NCI-H69 (cell line): Measurements from ENCODE around the gene CATSPERB.
"Not testable (repeated sequence)": the region's sequence is repeated elsewhere in the genome, so short reads cannot be mapped to it uniquely, and the experiment has no call there.

Source experiments
- DNase-seq: peaks from one replicate; lab custom pipeline; 2025; lab: John Stamatoyannopoulos, UW

CATSPERB gene, protein sequence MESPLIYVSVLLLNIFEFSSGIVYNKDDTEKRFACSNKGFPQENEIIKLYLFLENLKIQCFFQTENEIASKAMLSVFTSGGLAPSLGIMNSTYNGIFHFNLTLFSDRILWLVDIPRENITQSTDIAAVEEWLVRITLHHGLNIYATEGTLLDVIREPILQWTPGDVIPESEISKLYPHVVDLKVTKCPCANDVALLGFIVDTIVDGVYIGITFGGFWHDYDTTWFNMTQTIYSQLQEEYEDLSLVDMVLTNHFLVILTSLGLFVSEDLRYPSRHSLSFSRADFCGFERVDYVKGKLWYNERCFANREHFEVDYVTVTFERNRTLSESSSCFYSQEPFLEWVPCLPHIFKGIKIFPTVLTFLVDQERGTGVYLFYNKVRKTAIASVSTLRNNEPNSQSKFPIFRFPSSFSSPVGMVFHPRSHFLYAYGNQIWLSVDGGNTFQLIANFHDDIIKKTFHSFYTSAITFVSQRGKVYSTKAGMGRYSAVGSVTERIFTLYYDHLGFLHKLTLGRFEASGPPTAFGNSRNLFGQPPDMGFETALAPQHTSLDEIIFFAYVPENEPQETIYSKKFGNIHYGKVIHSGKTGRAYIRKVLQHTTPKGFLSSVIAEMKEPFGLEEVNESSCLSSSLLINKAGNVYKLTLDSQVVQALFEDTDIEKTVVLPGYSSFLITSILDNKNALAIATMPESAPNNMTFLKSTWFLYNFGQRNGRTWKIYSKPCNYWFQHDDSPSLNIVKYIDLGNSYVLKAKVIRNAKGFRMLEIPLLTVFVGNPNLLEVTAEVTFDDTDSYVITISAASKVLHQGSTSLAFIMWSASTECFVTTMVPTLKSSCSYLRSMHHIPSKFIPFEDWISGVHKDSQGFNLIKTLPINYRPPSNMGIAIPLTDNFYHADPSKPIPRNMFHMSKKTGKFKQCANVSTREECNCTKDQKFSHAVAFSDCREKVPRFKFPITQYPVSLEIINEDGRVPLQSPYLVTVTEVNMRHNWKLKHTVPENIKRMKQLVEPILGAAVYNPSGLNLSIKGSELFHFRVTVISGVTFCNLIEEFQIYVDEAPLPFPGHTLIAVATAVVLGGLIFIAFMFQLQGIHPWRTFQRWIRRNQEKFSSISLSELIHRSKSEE

DNA sequence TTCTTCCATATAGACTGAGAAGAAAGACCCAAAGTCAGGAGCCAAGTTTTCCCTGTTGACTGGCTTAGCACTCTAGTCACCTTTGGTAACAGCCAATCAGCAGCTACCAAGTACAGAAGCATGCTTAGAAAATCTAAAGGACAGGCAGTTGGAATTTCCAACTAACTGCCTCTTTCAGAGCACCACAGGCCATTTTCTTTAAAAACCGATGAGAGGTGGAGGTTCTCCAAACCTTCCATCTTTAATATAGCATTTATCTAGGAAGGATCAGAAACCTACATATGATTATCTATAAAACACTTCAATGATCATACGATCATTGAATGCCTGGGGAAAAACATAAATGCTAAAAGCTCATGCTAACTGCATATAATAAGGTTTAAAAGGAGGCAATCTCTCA is at the start of gene CATSPERB:
Gene CATSPERB, minus strand, starts transcription at position 101 of the 400 bp plus-strand sequence. CDS start 2,607 bp downstream, outside the sequence.
- DNase-seq, result no peak

DNA sequence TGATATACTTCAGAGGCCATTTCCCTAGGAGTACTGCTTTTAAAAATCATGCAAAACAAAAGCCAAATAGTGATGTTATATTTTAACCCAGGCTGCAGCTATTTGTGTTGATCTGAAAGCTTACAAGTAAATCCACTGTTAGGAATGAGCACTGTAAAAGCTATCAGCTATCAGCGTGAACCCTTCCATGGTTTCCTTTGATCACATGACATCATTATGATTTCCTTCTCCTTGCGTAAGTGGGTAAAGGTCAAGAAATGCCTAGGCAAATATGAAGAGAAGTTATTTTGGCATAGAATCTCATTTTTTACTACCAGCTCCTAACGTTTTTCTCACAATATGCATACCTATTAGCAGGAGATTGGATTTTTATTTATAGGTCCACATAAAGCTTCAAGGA is 48.6 kb upstream of the CATSPERB start:
- no peak for DNase-seq

DNA sequence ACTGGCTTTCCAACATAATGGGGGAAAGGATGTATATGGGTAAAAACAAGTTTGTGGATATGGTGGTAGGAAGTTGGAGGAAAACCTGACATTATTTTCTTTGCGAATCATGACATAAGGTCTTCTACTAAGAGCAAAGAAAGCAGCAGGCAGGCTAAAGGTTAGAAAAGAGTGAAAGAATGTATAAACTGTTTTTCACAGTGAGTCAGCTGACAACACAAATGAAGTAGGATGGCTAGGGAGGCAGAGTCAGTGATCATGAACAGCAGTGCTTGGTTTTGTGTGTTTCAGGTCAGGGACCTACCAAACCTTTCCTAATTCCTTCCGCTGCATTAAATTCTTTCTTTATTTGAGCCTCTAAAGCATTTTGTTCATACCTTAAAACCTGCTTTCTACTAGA is 46.3 kb upstream of the CATSPERB start:
- DNase-seq, result no peak

DNA sequence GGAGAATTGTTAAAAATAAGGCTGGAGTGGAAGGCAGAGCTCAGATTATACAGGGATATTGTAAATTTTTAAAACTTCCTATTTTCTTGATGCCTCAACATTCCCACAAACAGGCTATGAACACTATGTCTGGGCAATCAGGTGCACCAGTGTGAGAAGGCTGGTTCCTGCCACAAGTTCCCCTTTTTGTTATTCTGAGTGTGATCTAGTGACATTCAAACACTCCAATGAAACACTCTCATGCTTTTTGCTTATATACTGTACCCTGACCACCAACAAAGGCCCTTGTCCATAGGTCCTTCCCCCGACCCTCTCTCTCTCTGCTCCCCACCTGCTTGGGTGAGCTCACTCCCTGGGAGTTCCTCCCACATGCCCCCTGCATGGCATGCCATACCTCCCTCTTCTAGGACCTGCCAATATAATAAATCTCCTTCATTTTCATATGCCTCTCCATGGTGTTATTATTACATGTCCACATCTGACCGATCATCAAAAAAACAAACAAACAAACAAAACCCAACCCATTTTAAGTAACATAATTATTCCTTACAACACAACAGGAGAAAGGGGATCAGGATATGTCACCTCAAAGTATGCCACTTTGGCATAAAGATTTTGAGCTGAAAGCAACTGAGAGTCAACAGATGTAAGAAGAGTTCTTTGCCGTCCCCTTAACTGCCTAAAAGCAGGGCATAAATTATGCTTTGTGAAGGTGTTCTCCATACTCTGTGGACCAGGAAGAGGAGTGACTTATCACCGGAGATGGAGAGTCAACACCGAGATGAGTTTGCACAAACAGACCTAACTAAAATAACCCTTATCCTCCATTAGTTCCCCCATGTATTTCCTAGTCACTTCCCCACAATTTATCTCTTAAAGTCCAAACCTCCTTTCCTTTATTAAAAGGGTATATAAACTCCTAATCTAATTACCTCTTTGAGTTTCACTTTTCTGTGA is 42.5 kb upstream of the CATSPERB start:
- no peak for DNase-seq

DNA sequence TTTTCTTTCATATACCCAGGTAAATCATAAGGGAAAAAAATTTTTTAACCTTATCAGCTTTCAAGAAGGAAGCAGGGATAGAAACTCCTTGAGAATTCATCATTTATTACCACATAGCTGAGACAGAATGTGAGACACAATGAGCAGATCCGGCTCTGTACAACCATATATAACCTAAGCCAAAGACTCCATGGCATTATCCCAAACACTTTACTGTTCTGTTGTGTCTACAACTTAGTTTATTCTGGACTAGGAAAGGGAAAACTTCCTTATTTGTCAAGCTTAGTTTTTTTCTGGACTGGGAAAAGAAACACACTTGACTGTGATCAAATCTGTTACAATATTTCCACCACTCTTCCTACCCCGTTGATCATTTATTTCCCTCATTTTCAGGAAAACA is 38.3 kb upstream of the CATSPERB start:
- no peak for DNase-seq

DNA sequence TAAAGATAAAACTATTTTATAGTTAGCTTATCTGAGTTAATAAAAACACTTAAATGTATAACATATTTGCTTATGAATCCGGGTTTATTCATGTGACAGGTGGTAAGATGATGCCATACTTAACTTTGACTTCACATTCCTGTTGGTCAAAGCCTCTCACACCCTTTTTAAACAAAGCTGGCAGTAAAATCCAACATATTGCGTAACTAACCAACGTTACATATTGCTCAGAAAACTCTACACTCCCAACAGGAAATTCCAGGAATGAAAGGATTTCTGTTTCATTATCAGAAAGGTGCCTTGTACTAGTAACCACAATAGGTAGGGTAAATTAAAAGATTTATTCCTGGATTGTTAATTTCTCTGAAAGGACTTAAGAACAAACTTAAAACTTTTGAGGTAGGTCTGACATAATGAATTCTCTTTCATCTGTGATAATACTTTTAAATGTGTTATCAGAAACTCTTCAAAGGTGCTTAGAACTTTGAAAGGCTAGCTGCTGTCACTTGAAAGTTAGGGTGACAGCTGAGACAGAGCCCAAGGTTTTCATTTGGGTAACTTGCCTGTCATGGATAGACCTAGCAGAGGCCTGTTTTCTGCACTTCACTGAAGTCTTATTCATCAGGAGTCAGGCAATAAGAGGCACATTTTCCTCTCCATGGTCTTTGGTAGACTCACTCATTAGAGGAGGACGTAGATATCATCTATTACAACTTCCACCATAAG is 23.8 kb upstream of the CATSPERB start:
- no peak for DNase-seq

DNA sequence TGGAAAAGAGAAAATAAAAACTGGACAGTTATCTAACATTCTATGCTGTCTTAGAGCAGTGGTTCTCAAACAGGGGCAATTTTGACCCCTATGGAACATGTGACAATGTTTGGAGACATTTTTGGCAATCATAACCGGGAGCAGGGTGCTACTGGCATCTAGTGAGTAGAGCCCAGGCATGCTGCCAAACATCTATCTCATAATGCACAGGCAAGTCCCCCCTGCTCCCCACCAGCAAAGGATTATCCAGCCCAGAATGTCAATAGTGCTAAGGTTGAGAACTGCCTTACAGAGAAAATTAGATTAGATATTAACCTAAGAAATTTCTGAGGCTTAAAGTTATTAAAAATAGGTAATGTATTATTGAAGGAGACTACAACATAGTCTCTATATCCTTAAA is 22.9 kb upstream of the CATSPERB start:
- DNase-seq, result no peak

DNA sequence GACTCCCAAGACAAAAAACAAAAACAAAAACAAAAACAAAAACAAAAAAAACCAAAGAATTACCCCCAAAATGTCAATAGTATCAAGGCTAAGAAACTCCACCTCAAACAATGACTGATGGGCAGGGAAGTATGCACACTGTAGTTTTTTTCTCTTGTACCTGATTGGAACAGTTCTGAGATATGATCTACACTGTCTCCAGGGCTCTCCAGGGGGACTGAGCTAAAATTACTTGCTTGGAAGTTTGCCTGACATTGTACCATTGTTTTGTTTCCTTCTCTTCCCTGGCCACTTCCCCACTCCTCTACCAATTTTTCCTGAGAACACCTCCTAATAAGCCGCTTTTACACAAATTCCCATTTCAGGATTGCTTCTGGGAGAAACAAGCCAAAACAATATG is 22.3 kb upstream of the CATSPERB start:
- DNase-seq, result no peak

DNA sequence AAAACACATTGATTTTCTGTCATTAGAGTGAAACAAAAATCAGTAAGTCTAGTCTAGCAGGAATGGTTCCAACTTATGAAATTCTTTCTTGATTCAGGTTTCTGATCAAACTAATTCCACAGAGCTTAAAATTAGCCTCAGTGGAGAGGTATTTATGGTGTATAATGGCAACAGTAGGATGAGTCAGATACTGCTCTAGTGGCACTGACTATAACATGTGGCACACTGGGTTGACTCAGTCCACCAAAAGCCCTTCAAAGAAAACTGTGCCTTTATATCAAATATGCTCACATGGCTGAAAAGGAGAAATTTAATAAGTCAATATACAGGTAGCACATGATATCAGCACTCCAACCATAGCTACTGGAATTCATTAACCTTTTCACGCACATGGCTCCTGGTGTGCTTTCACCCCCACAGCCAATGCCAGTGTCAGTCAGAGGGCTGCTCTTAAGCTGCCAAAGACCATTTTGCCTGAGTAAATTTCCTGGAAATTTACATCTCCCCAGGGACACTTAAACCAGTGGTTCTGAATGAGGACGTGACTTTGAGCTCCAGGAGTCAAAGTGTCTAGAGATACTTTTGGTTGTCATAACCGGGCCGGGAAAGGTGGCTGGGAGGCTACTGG is 21.7 kb upstream of the CATSPERB start:
- no peak for DNase-seq

DNA sequence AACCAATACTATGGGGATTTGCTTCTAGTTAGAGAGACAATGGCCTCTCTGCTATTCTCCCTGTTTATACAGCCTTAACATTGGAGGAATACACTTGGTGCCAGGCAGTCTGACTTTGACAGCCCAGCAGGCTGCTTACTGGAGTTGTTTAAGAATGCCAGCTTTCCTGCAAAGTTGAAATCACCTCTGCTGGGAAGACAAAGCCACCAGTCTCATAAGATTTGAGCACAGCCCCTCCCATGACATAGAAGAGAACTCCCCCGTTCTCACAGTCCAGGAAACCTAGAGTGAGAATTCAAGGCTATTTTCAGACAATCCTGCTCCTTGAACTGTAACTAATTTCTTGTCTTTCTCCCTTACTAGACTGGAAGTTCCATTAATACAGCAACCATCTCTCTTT is 21.1 kb upstream of the CATSPERB start:
- DNase-seq, result no peak

DNA sequence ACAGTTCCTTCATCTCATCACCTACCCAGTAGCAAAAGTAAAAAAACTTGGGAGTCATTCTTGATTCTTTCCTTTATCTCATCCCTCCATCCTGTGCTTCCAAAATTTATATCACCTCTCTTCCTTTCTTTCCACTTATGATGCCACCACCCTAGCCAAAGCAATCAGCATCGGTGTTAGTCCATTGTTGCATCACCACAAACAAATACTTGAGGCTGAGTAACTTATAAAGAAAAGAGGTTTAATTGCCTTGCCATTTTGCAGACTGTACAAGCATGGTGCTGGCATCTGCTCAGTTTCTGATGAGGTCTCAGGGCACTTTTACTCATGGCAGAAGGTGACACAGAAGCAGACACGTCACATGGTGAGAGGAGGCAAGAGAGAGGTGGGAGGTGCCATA is 19.8 kb upstream of the CATSPERB start:
- no peak for DNase-seq

DNA sequence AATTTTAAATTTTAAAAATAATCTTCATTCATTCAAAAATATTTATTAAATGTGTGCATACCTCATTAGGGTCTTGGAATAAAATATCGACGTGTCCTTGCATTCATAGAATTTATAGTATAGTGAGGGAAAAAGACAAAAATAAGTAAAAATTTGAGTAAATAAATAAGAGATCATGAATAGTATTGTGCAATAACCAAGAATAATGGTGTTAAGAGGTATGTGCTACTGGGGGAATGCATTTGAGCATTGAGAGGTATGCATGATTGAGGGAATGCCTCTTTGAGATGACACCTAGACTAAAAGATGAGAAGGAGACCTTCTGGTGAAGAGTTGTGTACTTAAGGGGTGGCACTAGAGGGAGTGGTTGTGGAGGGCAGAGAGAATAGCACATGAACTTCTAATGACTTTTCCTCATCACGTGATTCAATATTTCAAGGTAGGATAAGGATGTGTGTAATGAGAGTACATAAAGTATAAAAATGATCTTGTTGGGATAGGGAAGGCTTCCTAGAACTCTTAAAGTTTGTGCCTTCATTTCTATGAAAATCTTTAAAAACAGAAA is 18.8 kb upstream of the CATSPERB start:
- no peak for DNase-seq

DNA sequence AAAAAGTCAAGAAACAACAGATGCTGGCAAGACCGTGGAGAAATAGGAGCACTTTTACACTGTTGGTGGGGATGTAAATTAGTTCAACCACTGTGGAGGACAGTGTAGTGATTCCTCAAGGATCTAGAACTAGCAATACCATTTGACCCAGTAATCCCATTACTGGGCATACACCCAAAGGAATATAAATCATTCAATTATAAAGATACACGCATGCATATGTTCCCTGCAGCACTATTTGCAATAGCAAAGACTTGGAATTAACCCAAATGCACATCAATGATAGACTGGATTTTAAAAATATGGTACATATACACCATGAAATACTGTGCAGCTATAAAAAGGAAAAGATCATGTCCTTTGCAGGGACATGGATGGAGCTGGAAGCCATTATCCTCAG is 18.0 kb upstream of the CATSPERB start:
- DNase-seq, result no peak

DNA sequence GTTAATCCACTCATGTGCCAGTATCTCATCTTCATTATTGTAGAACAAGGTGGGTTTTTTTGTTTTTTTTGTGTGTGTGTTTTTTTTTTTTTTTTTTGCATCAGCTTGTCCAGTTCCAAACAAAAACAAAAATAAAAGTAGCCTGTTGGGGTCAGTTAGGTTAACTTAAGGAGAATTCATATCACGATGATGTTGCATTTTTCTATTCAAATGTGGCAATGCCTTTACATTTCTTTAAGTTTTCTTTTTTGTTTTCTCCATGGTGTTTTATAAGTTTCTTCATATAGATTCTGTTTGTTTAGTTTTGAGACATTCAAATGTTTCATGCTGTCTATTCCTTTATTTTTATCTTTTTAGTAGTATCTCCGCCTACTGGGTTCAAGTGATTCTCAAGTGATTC is 16.2 kb upstream of the CATSPERB start:
- no peak for DNase-seq

DNA sequence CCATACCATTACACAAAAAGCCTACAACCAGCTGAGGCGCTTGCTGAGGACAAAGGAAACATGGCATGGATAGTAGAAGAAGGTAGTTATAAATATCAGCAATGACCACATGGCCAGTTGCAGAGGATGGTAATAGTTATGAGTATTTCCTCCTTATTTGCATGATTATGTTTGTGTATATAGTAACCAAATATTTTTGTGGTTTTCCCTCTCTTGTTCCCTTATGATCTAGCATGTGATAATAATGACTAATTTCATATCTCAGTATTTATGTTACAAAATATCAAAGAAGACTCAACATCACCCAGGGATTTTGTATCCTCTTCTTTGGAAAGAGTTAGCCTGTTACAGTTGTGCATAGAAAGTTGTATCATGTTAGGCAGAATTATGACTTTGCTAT is 13.5 kb upstream of the CATSPERB start:
- DNase-seq, result no peak

DNA sequence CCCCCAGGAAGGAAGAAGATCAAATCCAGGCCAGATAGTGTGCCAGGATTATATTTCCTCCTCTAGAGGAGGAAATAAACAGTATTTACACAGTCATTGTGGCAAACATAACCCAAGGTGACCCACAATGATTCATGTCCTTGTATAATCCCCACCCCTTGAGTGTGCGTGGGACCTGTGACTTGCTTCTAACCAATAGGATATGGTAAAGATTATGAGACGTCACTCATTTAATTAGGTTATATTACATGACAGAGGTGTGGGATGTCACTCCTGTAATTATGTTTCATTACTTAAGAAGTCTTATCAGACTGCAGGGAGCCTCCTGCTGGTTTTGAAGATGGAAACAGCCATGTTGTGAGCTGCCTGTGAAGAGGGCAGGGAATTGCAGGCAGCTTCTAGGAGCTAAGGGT is 12.2 kb upstream of the CATSPERB start:
- peak; percentile 9 for DNase-seq

DNA sequence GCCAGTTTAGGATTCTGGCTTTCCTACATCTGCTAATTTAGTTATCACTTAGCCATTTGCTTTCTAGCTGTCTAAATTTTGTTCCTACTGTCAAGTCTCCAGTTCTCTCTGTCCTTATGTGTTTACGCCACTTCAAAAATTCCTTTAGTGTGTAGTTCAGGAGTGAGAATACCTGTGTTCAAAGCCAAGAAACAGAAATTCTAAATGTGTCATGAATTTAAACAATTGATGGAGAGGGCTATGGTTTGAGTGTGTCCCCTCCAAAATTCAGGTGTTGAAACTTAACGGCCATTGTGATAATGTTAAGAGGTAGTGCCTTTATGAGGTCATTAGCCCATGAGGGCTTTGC is 11.4 kb upstream of the CATSPERB start:
- no peak for DNase-seq

DNA sequence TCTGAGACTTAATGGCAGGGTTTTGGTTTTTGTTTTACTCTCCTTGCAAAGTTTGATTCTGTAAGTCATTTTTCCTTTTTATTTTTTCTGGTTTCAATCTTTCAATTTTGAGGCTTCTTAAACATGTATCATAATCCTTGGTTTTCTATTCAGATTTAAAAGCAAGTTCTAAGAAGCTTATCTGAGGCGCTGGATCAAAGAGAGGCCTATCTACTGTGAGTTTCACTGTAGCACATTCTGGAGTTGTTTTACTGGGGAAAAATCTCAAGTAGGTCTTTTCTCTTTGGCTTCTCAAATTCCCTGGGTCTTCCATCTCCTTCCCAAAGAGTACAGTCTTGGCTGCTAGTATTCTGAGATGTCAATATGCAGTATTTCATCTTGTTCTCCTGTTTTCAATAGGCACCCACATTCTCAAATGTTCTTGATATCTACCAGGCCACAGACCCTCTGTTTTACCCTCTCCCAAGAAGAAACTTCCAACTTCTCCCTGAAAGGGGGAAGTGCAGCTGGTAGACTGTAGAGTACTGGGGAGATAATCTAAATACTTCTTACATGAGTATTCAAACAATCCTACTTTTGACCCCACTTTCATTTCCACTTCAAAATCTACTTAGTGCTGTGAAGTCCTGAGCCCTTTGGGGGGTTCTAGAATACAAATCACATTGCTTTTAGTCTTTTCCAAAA is 10.9 kb upstream of the CATSPERB start:
- no peak for DNase-seq

DNA sequence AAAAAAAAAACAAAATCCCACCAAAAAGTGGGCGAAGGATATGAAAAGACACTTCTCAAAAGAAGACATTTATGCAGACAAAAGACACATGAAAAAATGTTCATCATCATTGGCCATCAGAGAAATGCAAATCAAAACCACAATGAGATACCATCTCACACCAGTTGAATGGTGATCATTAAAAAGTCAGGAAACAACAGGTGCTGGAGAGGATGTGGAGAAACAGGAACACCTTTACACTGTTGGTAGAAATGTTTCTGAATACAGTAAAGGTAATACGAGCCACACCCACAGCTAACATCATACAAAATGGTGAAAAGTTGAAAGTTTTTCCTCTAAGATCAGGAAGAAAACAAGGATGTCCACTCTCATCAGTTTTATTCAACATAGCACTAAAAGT is 8.0 kb upstream of the CATSPERB start:
- not testable (repeated sequence) for DNase-seq

DNA sequence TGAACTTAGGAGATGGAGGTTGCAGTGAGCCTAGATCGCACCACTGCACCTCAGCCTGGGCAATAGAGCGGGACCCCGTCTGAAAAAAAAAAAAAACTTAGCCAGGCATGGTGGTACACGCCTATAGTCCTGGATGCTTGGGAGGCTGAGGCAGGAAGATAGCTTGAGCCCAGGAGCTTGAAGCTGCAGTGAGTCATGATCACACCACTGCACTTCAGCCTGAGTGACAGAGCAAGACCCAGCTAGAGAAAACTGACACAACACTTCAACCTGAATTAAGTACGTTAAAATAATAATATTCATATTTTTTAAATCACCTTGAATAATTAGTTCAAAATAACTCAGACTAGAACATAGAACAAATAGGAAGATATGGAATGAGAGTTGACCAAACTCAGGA is 5.7 kb upstream of the CATSPERB start:
- DNase-seq, result no peak
